ENCODE measurements around the gene NAALADL2. TPM values are rescaled to one million over a fixed set of nuclear protein-coding genes. Genes with fewer than 3 reads are reported as not detected.

Gene NAALADL2
- total RNA-seq, 1 donor from 2014 or later: 9.9 TPM

- H3K27ac Mint-ChIP-seq: no peak overlapping the region
- TF ChIP-seq, protein P1, sequence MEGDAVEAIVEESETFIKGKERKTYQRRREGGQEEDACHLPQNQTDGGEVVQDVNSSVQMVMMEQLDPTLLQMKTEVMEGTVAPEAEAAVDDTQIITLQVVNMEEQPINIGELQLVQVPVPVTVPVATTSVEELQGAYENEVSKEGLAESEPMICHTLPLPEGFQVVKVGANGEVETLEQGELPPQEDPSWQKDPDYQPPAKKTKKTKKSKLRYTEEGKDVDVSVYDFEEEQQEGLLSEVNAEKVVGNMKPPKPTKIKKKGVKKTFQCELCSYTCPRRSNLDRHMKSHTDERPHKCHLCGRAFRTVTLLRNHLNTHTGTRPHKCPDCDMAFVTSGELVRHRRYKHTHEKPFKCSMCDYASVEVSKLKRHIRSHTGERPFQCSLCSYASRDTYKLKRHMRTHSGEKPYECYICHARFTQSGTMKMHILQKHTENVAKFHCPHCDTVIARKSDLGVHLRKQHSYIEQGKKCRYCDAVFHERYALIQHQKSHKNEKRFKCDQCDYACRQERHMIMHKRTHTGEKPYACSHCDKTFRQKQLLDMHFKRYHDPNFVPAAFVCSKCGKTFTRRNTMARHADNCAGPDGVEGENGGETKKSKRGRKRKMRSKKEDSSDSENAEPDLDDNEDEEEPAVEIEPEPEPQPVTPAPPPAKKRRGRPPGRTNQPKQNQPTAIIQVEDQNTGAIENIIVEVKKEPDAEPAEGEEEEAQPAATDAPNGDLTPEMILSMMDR (conservative IDR thresholded peaks at IDR 0.05): no peak
- H3K36me3 Mint-ChIP-seq: peaks cover 14% of the 10 kb centered on the region
Observed at GRCh38 chr3:175325440-175325839, 466.3 kb downstream of the NAALADL2 start.

GRCh38 chr3:175326041-175326440 lies 466.9 kb downstream of the NAALADL2 start:
- peaks cover 9% of the 10 kb centered on the region for H3K9me3 Mint-ChIP-seq
- peaks cover 11% of the 10 kb centered on the region for H3K4me1 Mint-ChIP-seq (ENCODE audit: unreplicated experiment)
- H3K4me3 Mint-ChIP-seq: no peak overlapping the region
- no peaks in the 10 kb centered on the region for H3K27me3 Mint-ChIP-seq
- H3K27ac Mint-ChIP-seq: no peak overlapping the region
- H3K36me3 Mint-ChIP-seq: peaks cover 14% of the 10 kb centered on the region
- TF ChIP-seq, protein P1 (conservative IDR thresholded peaks at IDR 0.05): no peak
- DNase-seq (ENCODE audit: extremely low spot score, unreplicated experiment): no peak

More at GRCh38 chr3:175325440-175325839, 466.3 kb downstream of the NAALADL2 start:
- Mint-ChIP-seq H3K4me3 (no peak overlapping the region), H3K9me3 (peaks cover 9% of the 10 kb centered on the region), H3K4me1 (ENCODE audit: unreplicated experiment) (peaks cover 11% of the 10 kb centered on the region), H3K27me3 (no peaks in the 10 kb centered on the region)
- no peak for DNase-seq (ENCODE audit: extremely low spot score, unreplicated experiment)

- TF ChIP-seq, protein P1 (conservative IDR thresholded peaks at IDR 0.05): no peak
- Mint-ChIP-seq H3K27ac (no peak overlapping the region), H3K4me1 (ENCODE audit: unreplicated experiment) (peaks cover 11% of the 10 kb centered on the region), H3K36me3 (peaks cover 14% of the 10 kb centered on the region), H3K9me3 (peaks cover 9% of the 10 kb centered on the region), H3K4me3 (no peak overlapping the region), H3K27me3 (no peaks in the 10 kb centered on the region)
- no peak for DNase-seq (ENCODE audit: extremely low spot score, unreplicated experiment)
Observed at GRCh38 chr3:175329373-175329772, 470.2 kb downstream of the NAALADL2 start.

DNA sequence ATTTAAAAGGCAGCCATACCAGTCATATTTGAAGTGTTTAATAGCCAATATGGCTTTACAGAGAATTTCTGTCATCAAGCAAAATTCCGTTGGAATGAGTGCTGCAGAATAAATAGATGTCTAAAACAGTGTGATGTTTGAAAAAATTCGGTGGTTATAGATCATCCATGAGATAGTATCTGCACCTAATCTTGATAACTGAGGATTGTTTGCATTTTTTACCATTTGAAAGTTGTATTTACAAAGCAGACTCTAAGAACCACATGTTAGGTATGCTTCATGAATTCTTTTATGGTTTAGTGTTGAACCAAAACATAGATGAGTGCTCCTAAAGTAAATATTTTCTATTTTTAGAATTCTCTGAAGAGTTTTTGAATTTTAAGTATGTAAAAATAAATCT lies 476.1 kb downstream of the NAALADL2 start:
- TF ChIP-seq, protein P1 (conservative IDR thresholded peaks at IDR 0.05): no peak
- H3K27ac Mint-ChIP-seq: no peak overlapping the region
- DNase-seq (ENCODE audit: extremely low spot score, unreplicated experiment): no peak
- peaks cover 4% of the 10 kb centered on the region for H3K4me1 Mint-ChIP-seq (ENCODE audit: unreplicated experiment)
- H3K9me3 Mint-ChIP-seq: no peaks in the 10 kb centered on the region
- no peak overlapping the region for H3K4me3 Mint-ChIP-seq
- H3K27me3 Mint-ChIP-seq: no peaks in the 10 kb centered on the region
- H3K36me3 Mint-ChIP-seq: no peaks in the 10 kb centered on the region

- TF ChIP-seq, protein P1 (conservative IDR thresholded peaks at IDR 0.05): no peak
- H3K4me3 Mint-ChIP-seq: no peak overlapping the region
- H3K36me3 Mint-ChIP-seq: no peaks in the 10 kb centered on the region
- H3K4me1 Mint-ChIP-seq (ENCODE audit: unreplicated experiment): peaks cover 4% of the 10 kb centered on the region
- no peak for DNase-seq (ENCODE audit: extremely low spot score, unreplicated experiment)
- H3K27me3 Mint-ChIP-seq: no peaks in the 10 kb centered on the region
- H3K9me3 Mint-ChIP-seq: no peaks in the 10 kb centered on the region
- H3K27ac Mint-ChIP-seq: no peak overlapping the region
Observed at GRCh38 chr3:175336406-175337133, 477.4 kb downstream of the NAALADL2 start.

Data from type B pancreatic cell (in vitro differentiated cells).